ENCODE measurements around the gene LAMA4.

The LAMA4 gene

DNA sequence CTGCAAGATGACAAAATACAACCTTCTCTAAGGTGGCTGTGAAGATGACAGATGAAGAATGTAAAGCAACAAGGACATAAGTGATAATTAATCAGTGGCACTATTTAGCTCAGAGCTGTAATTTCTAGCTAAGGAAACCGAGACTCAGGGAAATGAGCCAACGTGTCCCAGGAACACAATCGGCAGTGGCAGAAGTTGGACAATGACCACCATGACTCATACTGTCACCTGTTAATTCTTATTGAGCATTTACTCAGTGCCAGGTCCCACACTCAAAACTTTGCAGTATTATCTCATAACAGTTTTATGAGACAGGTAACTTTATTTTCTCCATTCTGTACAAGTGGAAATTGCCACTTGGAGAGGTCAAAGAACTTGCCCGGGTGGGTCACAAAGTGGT is 55.8 kb downstream of the LAMA4 start:
- intact Hi-C loops (cut with DNase I; ENCODE audit: low total_unique reads) = no loop called here
- DNase-seq = no peak
- peaks cover 0 to 10% (median 8%) of the 10 kb centered on the region in 3 donors for H3K36me3 ChIP-seq
- H3K4me3 ChIP-seq = no peak overlapping the region
- no peaks in the 10 kb centered on the region for H3K9me3 ChIP-seq
- TF ChIP-seq CTCF (IDR thresholded peaks at IDR 0.05) = no peak
- no peak overlapping the region for H3K27ac ChIP-seq
- H3K4me1 ChIP-seq = peaks cover 0 to 38% (median 15%) of the 10 kb centered on the region in 4 donors
- H3K27me3 ChIP-seq = no peaks in the 10 kb centered on the region

DNA sequence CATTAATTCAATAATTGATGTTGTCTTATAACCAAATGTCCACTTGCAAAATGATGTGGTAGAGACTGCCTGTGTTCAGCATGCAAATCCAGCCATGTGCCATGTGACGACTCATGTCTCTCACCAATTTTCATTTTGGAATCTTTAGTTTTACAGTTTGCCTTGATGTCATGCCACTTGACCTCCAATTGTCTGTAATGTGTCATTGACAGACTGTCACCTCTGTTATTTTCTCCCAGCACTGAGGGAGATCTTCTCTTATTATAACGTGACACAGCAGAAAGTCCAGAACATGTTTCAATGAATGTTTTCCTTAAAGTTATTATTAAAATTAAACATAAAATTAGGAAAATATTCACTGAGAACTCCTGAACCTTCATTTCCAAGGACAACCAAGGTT is 56.7 kb downstream of the LAMA4 start:
- DNase-seq = no peak
- Histone ChIP-seq H3K4me3 (no peak overlapping the region), H3K27me3 (no peaks in the 10 kb centered on the region), H3K27ac (no peak overlapping the region), H3K9me3 (no peaks in the 10 kb centered on the region), H3K4me1 (peaks cover 0 to 38% (median 19%) of the 10 kb centered on the region in 4 donors), H3K36me3 (peaks cover 0 to 10% (median 8%) of the 10 kb centered on the region in 3 donors)
- no peak for TF ChIP-seq CTCF (IDR thresholded peaks at IDR 0.05)
- intact Hi-C loops (cut with DNase I; ENCODE audit: low total_unique reads) = no loop called here

DNA sequence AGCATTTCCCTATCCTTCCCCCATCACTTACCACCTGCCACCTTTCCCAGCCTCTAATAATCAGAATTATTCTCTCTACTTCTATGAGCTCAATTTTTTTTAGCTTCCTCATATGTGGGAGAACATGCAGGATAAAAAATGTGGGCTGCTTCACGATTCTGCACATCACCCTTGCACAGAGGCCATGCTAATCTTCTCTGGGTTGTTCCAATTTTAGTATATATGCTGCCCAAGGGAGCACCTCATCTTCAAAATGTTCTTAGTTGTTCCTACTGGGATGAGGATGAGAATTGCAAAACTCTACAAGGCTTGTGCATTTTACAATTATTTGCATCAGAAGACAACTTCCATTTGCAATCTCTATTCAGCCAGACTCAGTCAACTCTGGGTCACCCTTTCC is 58.1 kb downstream of the LAMA4 start:
- Histone ChIP-seq H3K36me3 (peaks cover 0 to 13% (median 6%) of the 10 kb centered on the region in 3 donors), H3K9me3 (no peaks in the 10 kb centered on the region), H3K27ac (no peak overlapping the region), H3K4me1 (peaks cover 0 to 37% (median 21%) of the 10 kb centered on the region in 4 donors), H3K27me3 (no peaks in the 10 kb centered on the region), H3K4me3 (no peak overlapping the region)
- TF ChIP-seq CTCF (IDR thresholded peaks at IDR 0.05) = no peak
- DNase-seq = no peak
- intact Hi-C loops (cut with DNase I; ENCODE audit: low total_unique reads) = no loop called here

DNA sequence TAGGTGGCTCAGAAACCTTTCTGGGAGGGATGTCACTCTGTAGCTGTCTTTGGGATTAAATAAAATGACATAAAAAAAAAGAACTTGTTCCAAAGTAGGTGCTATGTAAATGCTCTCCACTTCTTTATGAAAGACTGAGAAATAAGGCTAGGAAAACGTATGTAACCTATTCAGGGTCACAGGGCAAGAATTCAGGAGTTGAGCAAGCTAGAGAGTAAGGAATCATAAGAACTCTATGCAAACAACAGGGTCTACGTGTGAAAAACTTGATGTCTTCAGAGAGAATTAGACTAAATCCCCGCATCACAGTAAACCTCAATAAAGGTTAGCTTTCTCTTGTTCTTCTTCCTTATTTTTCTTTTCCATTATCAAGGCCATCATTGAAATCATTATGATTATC is 59.2 kb downstream of the LAMA4 start:
- TF ChIP-seq CTCF (IDR thresholded peaks at IDR 0.05) = no peak

GRCh38 chr6:112194511-112194910 is 59.9 kb downstream of the LAMA4 start:
- H3K36me3 ChIP-seq = peaks cover 0 to 8% (median 0%) of the 10 kb centered on the region in 3 donors
- no peak overlapping the region for H3K4me3 ChIP-seq
- H3K4me1 ChIP-seq = peaks cover 0 to 47% (median 25%) of the 10 kb centered on the region in 4 donors
- intact Hi-C loops (cut with DNase I; ENCODE audit: low total_unique reads) = no loop called here
- H3K27me3 ChIP-seq = no peaks in the 10 kb centered on the region
- no peaks in the 10 kb centered on the region for H3K9me3 ChIP-seq
- no peak for TF ChIP-seq CTCF (IDR thresholded peaks at IDR 0.05)
- peak overlapping the region in 1 of 2 donors; percentile 70 for H3K27ac ChIP-seq
- no peak for DNase-seq

More for the DNA sequence above, 59.2 kb downstream of the LAMA4 start:
- peaks cover 0 to 8% (median 0%) of the 10 kb centered on the region in 3 donors for H3K36me3 ChIP-seq
- H3K9me3 ChIP-seq = no peaks in the 10 kb centered on the region
- DNase-seq = no peak
- H3K27me3 ChIP-seq = no peaks in the 10 kb centered on the region
- intact Hi-C loops (cut with DNase I; ENCODE audit: low total_unique reads) = no loop called here
- peak overlapping the region in 1 of 2 donors; percentile 70 for H3K27ac ChIP-seq
- H3K4me1 ChIP-seq = peaks cover 0 to 40% (median 21%) of the 10 kb centered on the region in 4 donors
- no peak overlapping the region for H3K4me3 ChIP-seq
